Gastrocnemius medialis (tissue), 4 donors: Measurements from ENCODE around the gene ASCC1.

ENCODE experiments used
- CTCF ChIP-seq, 5 experiments: fragments of 450-650 bp in 3 of 5; fragments of 200-600 bp in 2 of 5; sonication (generic) in 2 of 5; IDR thresholded peaks in 4 of 5; conservative IDR thresholded peaks in 1 of 5; 1 replicate in 4 of 5; 2 replicates in 1 of 5; pipeline ENCODE4 v1.5.1; 2016 to 2019; ENCODE audit warnings: antibody characterized with exemption in 5 of 5, mild to moderate bottlenecking in 3 of 5, moderate library complexity in 3 of 5
- POLR2A ChIP-seq, 2 donors: fragments of 450-650 bp; IDR thresholded peaks; one replicate each; pipeline ENCODE4 v1.6.1; 2017; ENCODE audit warnings: antibody characterized with exemption in 2 of 2, mild to moderate bottlenecking in 2 of 2, moderate library complexity in 2 of 2

- TF ChIP-seq CTCF (IDR thresholded peaks at IDR 0.05 in 4 of 5, conservative IDR thresholded peaks at IDR 0.05 in 1 of 5), result no peak
- TF ChIP-seq POLR2A (IDR thresholded peaks at IDR 0.05), result no peak
Measured at GRCh38 chr10:72082856-72083789, 133.0 kb downstream of the ASCC1 start.
